PC-3 (cell line): Measurements from ENCODE around the gene STAT4.

Source experiments
- CTCF ChIP-seq: fragments of 300-600 bp; sonication (generic); conservative IDR thresholded peaks from 2 replicates; pipeline ENCODE4 v1.5.1; 2017; ENCODE audit warnings: antibody characterized with exemption, low read depth, mild to moderate bottlenecking, low read length
- EZH2 ChIP-seq: fragments of 300-600 bp; sonication (generic); IDR thresholded peaks from one replicate; pipeline ENCODE4 v1.6.1; 2017; ENCODE audit warnings: antibody characterized with exemption, mild to moderate bottlenecking, low read length; ENCODE audit not compliant: unreplicated experiment

- TF ChIP-seq CTCF (no peak), EZH2 (no peak)
Observed at GRCh38 chr2:191061381-191061980, 89.3 kb downstream of the STAT4 start.
